ENCODE data around the gene CCDC142.

GRCh38 chr2:74424995-74425406, 57.8 kb downstream of the CCDC142 start:
- TF ChIP-seq POLR2A (IDR thresholded peaks at IDR 0.05; ENCODE audit: low read length): no peak
- no peak for TF ChIP-seq GATA1 (IDR thresholded peaks at IDR 0.05; ENCODE audit: low read depth, low read length)
